GM12878 (cell line): Measurements from ENCODE around the gene PCK1. TPM values are rescaled to one million over a fixed set of nuclear protein-coding genes. Genes with fewer than 3 reads are reported as not detected.

ENCODE experiments used
- ATAC-seq: fragments of 200-7000 bp; cut with Tn5 transposase; 3 replicates; pipeline ENCODE4 v1.9.1; 2020; ENCODE audit warnings: mild to moderate bottlenecking, moderate library complexity
- BruUV-seq: library from RNA; stranded (reverse); fragments of 400-500 nt; replicated peaks from 2 replicates; lab custom pipeline; 2021; lab: Mats Ljungman, UMichigan
- CTCF ChIA-PET: fragments of 300-600 bp; sonication (Branson Sonifier 250); formaldehyde crosslinking; extraction: SDS; loops from one replicate; lab custom pipeline; 2021; ENCODE audit warnings: inconsistent platforms; lab: Yijun Ruan, JAX
- POLR2A ChIA-PET: fragments of 350-600 bp; formaldehyde crosslinking; extraction: SDS; loops from one replicate; lab custom pipeline; 2021; ENCODE audit warnings: inconsistent platforms; lab: Charles Lee
- RAD21 ChIA-PET: fragments of 300-600 bp; sonication (Branson Sonifier 250); formaldehyde crosslinking; loops from one replicate; lab custom pipeline; 2023; ENCODE audit warnings: antibody characterized with exemption; ENCODE audit not compliant: unreplicated experiment; lab: Charles Lee
- SMC1A ChIA-PET: fragments of 300-600 bp; sonication (Branson Sonifier 250); formaldehyde crosslinking; loops from one replicate; lab custom pipeline; 2023; ENCODE audit not compliant: unreplicated experiment, uncharacterized antibody; lab: Charles Lee
- DNase-seq: peaks from one replicate; pipeline ENCODE4 v3.0.0-alpha.2; 2011; ENCODE audit warnings: low read depth, low spot score
- FAIRE-seq: peaks from 3 replicates; lab custom pipeline; 2011; peaks lifted over from hg19 to GRCh38; lab: Jason Lieb, UNC
- H2AFZ ChIP-seq: 2 replicates; pipeline ENCODE4 v1.6.0; 2011; ENCODE audit warnings: low read depth, low read length, control low read depth; ENCODE audit not compliant: control insufficient read depth
- H3K27ac ChIP-seq: 2 replicates; pipeline ENCODE4 v1.5.1; 2011; ENCODE audit warnings: control low read depth; ENCODE audit not compliant: control insufficient read depth, insufficient read depth
- H3K27me3 ChIP-seq, 2 experiments: replicated peaks in 1 of 2; 2 replicates each; pipeline versions ENCODE4 v1.6.0 to v1.6.1; 2011; ENCODE audit warnings: low read length in 1 of 2; ENCODE audit not compliant: control insufficient read depth in 2 of 2, insufficient read depth in 2 of 2
- H3K36me3 ChIP-seq, 2 experiments: 2 replicates each; pipeline ENCODE4 v1.5.1; 2011; ENCODE audit warnings: low read length in 1 of 2; ENCODE audit not compliant: control insufficient read depth in 2 of 2, insufficient read depth in 2 of 2
- H3K4me1 ChIP-seq: 2 replicates; pipeline ENCODE4 v1.6.1; 2011; ENCODE audit warnings: mild to moderate bottlenecking, low read length, moderate library complexity, mixed read lengths; ENCODE audit not compliant: control insufficient read depth, insufficient read depth
- H3K4me2 ChIP-seq: 2 replicates; pipeline ENCODE4 v1.6.0; 2011; ENCODE audit warnings: control low read depth; ENCODE audit not compliant: control insufficient read depth, insufficient read depth
- H3K4me3 ChIP-seq: fragments of 200-600 bp; sonication (generic); 2 replicates; pipeline ENCODE4 v1.5.1; 2016
- H3K79me2 ChIP-seq: 2 replicates; pipeline ENCODE4 v1.6.0; 2011; ENCODE audit warnings: low read length; ENCODE audit not compliant: control insufficient read depth, insufficient read depth
- H3K9ac ChIP-seq: 2 replicates; pipeline ENCODE4 v1.8.0; 2011; ENCODE audit warnings: low read length, control low read depth, mixed read lengths; ENCODE audit not compliant: control insufficient read depth, insufficient read depth
- H3K9me3 ChIP-seq: replicated peaks from 3 replicates; pipeline ENCODE4 v1.5.1; 2011; ENCODE audit warnings: mild to moderate bottlenecking, low read length; ENCODE audit not compliant: control insufficient read depth, insufficient read depth
- H4K20me1 ChIP-seq: 2 replicates; pipeline ENCODE4 v1.6.0; 2011; ENCODE audit not compliant: control insufficient read depth, insufficient read depth
- CEBPB ChIP-seq, 2 experiments: fragments of 150-350 bp in 1 of 2; IDR thresholded peaks; 2 replicates each; pipeline ENCODE4 v1.6.1; 2012 to 2014; ENCODE audit warnings: low read depth in 2 of 2, low read length in 2 of 2, borderline replicate concordance in 1 of 2, inconsistent platforms in 1 of 2
- DPF2 ChIP-seq: fragments of 450-650 bp; IDR thresholded peaks from 2 replicates; pipeline ENCODE4 v1.6.1; 2017; ENCODE audit warnings: mild to moderate bottlenecking
- GABPA ChIP-seq: IDR thresholded peaks from 2 replicates; pipeline ENCODE4 v1.6.1; 2014; ENCODE audit warnings: antibody characterized with exemption, low read depth, mild to moderate bottlenecking, inconsistent platforms
- HCFC1 ChIP-seq: fragments of 150-350 bp; IDR thresholded peaks from 2 replicates; pipeline ENCODE4 v1.6.1; 2014; ENCODE audit warnings: low read length
- HDAC2 ChIP-seq: fragments of 200-600 bp; sonication (generic); IDR thresholded peaks from 2 replicates; pipeline ENCODE4 v1.6.1; 2017
- MXI1 ChIP-seq: fragments of 150-350 bp; IDR thresholded peaks from 2 replicates; pipeline ENCODE4 v1.6.1; 2011; ENCODE audit warnings: low read depth, mild to moderate bottlenecking, inconsistent platforms, low read length, improper control_type of control experiment
- NFXL1 ChIP-seq: fragments of 450-650 bp; IDR thresholded peaks from 2 replicates; pipeline ENCODE4 v1.6.1; 2017; ENCODE audit warnings: antibody characterized with exemption, mild to moderate bottlenecking, borderline replicate concordance
- NR2C2 ChIP-seq: IDR thresholded peaks from 2 replicates; pipeline ENCODE4 v1.6.1; 2011; ENCODE audit warnings: borderline replicate concordance, low read depth; ENCODE audit not compliant: control insufficient read depth, insufficient read length
- SMC3 ChIP-seq: IDR thresholded peaks from 2 replicates; pipeline ENCODE4 v1.6.1; 2011; ENCODE audit warnings: low read length, improper control_type of control experiment, borderline replicate concordance
- SRF ChIP-seq, 2 experiments: IDR thresholded peaks; 2 replicates each; pipeline ENCODE4 v1.6.1; 2011; ENCODE audit warnings: low read depth in 2 of 2, low read length in 2 of 2, mild to moderate bottlenecking in 1 of 2, moderate library complexity in 1 of 2
- ZZZ3 ChIP-seq: IDR thresholded peaks from 2 replicates; pipeline ENCODE4 v1.6.1; 2011; ENCODE audit warnings: low read depth; ENCODE audit not compliant: control insufficient read depth, insufficient read length
- WGBS: methylation state at CpG from one replicate; pipeline ENCODE4 v1.1.6; 2016; ENCODE audit warnings: low lambda C conversion rate; ENCODE audit not compliant: insufficient replicate concordance, insufficient coverage; ENCODE audit errors: missing lambda C conversion rate; 5-methylcytosine and 5-hydroxymethylcytosine counted together
- in situ Hi-C: fragments of 300-500 bp; cut with MboI; formaldehyde crosslinking; loops from 9 replicates; pipeline ENCODE4 v1.14.3; 2018; ENCODE audit warnings: mixed read lengths
- intact Hi-C: fragments of 100-400 bp; cut with micrococcal nuclease; formaldehyde crosslinking; loops from one replicate; pipeline ENCODE4 v1.14.2; 2022; ENCODE audit not compliant: unreplicated experiment
- polyA plus RNA-seq, 11 experiments: library from polyadenylated mRNA; depleted of rRNA in 4 of 11; unstranded in 6 of 11; stranded (reverse) in 5 of 11; fragments of >200 nt; fragmentation: Nextera tagmentation in 4 of 11; fragmentation: Illumina TruSeq in 1 of 11; extraction: Ambion mirVana in 4 of 11; extraction: Trizol in 1 of 11; gene quantifications; 1 replicate in 1 of 11; 2 replicates in 10 of 11; pipeline versions ENCODE4 v1.2.1 to v1.2.3, GENCODE V29; 2011 to 2016; ENCODE audit warnings: inconsistent platforms in 2 of 11, missing spikeins in 2 of 11, low read depth in 1 of 11
- total RNA-seq, 4 experiments: library from RNA; depleted of rRNA in 3 of 4; stranded (reverse); fragments of >200 nt in 3 of 4; fragmentation: Illumina TruSeq in 1 of 4; extraction: Trizol in 1 of 4; gene quantifications; 2 replicates each; pipeline versions ENCODE4 v1.2.1 to v1.2.3, GENCODE V29; 2013 to 2021
- TF ChIP-seq, protein P1 (sequence below): fragments of 450-650 bp; IDR thresholded peaks from 2 replicates; pipeline ENCODE4 v1.6.1; 2018; ENCODE audit warnings: mild to moderate bottlenecking, low read depth, moderate library complexity; ENCODE audit not compliant: partially characterized antibody
- TF ChIP-seq, protein P2 (sequence below): fragments of 450-650 bp; IDR thresholded peaks from 2 replicates; pipeline ENCODE4 v1.6.1; 2016; ENCODE audit warnings: mild to moderate bottlenecking
- TF ChIP-seq, protein P3 (sequence below), 3 experiments: IDR thresholded peaks in 2 of 3; conservative IDR thresholded peaks in 1 of 3; 2 replicates each; pipeline ENCODE4 v1.5.1; 2011; ENCODE audit warnings: low read depth in 3 of 3, low read length in 3 of 3, mild to moderate bottlenecking in 3 of 3, control low read depth in 2 of 3, moderate library complexity in 2 of 3, inconsistent platforms in 1 of 3, mixed read lengths in 1 of 3; ENCODE audit not compliant: control insufficient read depth in 2 of 3, insufficient read depth in 1 of 3; ENCODE audit errors: extremely low read depth in 1 of 3

Gene PCK1
- total and polyA plus RNA-seq, 10 of the 15 experiments (the other 5 are each of a cell fraction or from before 2014, with no cell fraction given) = 0.02 to 0.33 (median 0.09) TPM; not detected in 5

DNA sequence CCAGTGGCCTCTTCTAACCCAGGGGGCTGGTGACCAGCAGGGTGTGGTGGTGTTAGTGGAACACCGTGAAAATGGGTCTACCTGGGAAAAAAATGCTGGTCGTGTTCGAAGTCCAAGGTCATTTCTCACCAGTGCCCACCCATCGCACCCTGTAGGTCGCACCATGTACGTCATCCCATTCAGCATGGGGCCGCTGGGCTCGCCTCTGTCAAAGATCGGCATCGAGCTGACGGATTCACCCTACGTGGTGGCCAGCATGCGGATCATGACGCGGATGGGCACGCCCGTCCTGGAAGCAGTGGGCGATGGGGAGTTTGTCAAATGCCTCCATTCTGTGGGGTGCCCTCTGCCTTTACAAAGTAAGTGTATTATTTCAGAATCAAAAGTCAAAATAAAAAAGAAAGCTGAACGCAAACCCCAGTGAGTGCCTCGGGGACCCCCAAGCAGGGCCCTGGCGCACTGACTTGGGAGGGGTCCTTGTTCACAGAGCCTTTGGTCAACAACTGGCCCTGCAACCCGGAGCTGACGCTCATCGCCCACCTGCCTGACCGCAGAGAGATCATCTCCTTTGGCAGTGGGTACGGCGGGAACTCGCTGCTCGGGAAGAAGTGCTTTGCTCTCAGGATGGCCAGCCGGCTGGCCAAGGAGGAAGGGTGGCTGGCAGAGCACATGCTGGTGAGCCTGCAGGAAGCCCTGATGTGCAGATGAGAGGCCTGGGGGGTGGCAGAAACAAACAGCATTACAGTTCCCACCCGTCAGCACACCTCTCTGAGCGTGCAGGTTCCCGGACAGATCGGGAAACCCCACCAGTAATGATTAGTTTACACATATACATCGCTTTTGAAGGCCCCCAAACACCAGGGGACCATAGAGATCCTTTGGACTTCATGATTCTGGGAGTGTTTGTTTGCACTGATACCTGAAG, 1.9 kb downstream of the PCK1 start (continued):
- TF ChIP-seq, protein P1, sequence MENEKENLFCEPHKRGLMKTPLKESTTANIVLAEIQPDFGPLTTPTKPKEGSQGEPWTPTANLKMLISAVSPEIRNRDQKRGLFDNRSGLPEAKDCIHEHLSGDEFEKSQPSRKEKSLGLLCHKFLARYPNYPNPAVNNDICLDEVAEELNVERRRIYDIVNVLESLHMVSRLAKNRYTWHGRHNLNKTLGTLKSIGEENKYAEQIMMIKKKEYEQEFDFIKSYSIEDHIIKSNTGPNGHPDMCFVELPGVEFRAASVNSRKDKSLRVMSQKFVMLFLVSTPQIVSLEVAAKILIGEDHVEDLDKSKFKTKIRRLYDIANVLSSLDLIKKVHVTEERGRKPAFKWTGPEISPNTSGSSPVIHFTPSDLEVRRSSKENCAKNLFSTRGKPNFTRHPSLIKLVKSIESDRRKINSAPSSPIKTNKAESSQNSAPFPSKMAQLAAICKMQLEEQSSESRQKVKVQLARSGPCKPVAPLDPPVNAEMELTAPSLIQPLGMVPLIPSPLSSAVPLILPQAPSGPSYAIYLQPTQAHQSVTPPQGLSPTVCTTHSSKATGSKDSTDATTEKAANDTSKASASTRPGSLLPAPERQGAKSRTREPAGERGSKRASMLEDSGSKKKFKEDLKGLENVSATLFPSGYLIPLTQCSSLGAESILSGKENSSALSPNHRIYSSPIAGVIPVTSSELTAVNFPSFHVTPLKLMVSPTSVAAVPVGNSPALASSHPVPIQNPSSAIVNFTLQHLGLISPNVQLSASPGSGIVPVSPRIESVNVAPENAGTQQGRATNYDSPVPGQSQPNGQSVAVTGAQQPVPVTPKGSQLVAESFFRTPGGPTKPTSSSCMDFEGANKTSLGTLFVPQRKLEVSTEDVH = no peak
- TF ChIP-seq SMC3 (no peak), GABPA (no peak), CEBPB (IDR thresholded peaks at IDR 0.05; ENCODE audit: borderline replicate concordance in 1 of 2, low read depth in 2 of 2, low read length in 2 of 2) (no peak)

DNA sequence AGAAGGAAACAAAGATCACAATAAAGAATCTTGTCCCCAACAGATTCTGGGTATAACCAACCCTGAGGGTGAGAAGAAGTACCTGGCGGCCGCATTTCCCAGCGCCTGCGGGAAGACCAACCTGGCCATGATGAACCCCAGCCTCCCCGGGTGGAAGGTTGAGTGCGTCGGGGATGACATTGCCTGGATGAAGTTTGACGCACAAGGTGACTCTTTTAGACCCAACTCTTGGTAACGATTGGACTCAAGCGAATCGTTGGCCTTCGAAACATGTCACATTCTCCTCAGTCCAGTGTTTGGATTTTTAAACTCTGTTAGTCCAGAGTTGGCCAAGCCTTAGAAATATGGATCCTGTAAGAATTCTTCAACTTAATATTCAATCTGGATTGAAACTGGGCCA, 2.6 kb downstream of the PCK1 start:
- Histone ChIP-seq H2AFZ (no peak overlapping the region), H3K9me3 (no peaks in the 10 kb centered on the region), H3K27me3 (peaks cover 2 to 7% of the 10 kb centered on the region in 2 experiments; a peak in 3 of 4 replicates), H3K4me3 (no peak overlapping the region), H3K36me3 (no peaks in the 10 kb centered on the region), H3K9ac (no peak overlapping the region), H3K79me2 (no peaks in the 10 kb centered on the region), H3K4me2 (no peak overlapping the region), H4K20me1 (no peaks in the 10 kb centered on the region; the same call in 1 of the 2 replicates), H3K27ac (no peak overlapping the region), H3K4me1 (no peaks in the 10 kb centered on the region)
- ChIA-PET POLR2A (no interaction called here), RAD21 (no interaction called here), CTCF (no interaction called here), SMC1A (no interaction called here)
- ATAC-seq (no peak), DNase-seq (no peak), FAIRE-seq (no peak)
- WGBS = 86% methylated on average over 12 of the region's 12 CpGs
- BruUV-seq = no TSS peak
- intact Hi-C loops = no loop called here
- in situ Hi-C loops = no loop called here
- TF ChIP-seq NFXL1 = no peak
- TF ChIP-seq NR2C2 = no peak
- no peak for TF ChIP-seq SRF (IDR thresholded peaks at IDR 0.05; ENCODE audit: low read depth in 2 of 2, low read length in 2 of 2)
- TF ChIP-seq ZZZ3 = no peak
- TF ChIP-seq, protein P2, sequence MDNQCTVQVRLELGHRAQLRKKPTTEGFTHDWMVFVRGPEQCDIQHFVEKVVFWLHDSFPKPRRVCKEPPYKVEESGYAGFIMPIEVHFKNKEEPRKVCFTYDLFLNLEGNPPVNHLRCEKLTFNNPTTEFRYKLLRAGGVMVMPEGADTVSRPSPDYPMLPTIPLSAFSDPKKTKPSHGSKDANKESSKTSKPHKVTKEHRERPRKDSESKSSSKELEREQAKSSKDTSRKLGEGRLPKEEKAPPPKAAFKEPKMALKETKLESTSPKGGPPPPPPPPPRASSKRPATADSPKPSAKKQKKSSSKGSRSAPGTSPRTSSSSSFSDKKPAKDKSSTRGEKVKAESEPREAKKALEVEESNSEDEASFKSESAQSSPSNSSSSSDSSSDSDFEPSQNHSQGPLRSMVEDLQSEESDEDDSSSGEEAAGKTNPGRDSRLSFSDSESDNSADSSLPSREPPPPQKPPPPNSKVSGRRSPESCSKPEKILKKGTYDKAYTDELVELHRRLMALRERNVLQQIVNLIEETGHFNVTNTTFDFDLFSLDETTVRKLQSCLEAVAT = no peak
- no peak for TF ChIP-seq MXI1
- TF ChIP-seq HDAC2 = no peak
- no peak for TF ChIP-seq DPF2
- no peak for TF ChIP-seq HCFC1
- TF ChIP-seq, protein P3, sequence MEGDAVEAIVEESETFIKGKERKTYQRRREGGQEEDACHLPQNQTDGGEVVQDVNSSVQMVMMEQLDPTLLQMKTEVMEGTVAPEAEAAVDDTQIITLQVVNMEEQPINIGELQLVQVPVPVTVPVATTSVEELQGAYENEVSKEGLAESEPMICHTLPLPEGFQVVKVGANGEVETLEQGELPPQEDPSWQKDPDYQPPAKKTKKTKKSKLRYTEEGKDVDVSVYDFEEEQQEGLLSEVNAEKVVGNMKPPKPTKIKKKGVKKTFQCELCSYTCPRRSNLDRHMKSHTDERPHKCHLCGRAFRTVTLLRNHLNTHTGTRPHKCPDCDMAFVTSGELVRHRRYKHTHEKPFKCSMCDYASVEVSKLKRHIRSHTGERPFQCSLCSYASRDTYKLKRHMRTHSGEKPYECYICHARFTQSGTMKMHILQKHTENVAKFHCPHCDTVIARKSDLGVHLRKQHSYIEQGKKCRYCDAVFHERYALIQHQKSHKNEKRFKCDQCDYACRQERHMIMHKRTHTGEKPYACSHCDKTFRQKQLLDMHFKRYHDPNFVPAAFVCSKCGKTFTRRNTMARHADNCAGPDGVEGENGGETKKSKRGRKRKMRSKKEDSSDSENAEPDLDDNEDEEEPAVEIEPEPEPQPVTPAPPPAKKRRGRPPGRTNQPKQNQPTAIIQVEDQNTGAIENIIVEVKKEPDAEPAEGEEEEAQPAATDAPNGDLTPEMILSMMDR (IDR thresholded peaks at IDR 0.05 in 2 of 3, conservative IDR thresholded peaks at IDR 0.05 in 1 of 3; ENCODE audit: control insufficient read depth in 2 of 3, extremely low read depth in 1 of 3, insufficient read depth in 1 of 3, low read depth in 3 of 3, low read length in 3 of 3) = no peak
